NCI-H526 treated with DMSO at 0.1 percent for 48 hours (cell line): Measurements from ENCODE around the gene B4GALT7.
"Not testable (repeated sequence)": the region's sequence is repeated elsewhere in the genome, so short reads cannot be mapped to it uniquely, and the experiment has no call there.

ENCODE experiments used
- DNase-seq: peaks from one replicate; lab custom pipeline; 2025; lab: John Stamatoyannopoulos, UW

B4GALT7 gene

GRCh38 chr5:177609076-177610059, 9.4 kb downstream of the B4GALT7 start:
- no peak for DNase-seq

- DNase-seq: no peak
These were observed 10.3 kb downstream of the B4GALT7 start for GRCh38 chr5:177610131-177610769.

- DNase-seq: no peak
These were observed 11.0 kb downstream of the B4GALT7 start for GRCh38 chr5:177610770-177611445.

- DNase-seq: no peak
These were observed 11.7 kb downstream of the B4GALT7 start for GRCh38 chr5:177611446-177612214.

GRCh38 chr5:177612215-177612673, 12.3 kb downstream of the B4GALT7 start:
- no peak for DNase-seq

- DNase-seq: no peak
These were observed 20.6 kb downstream of the B4GALT7 start for GRCh38 chr5:177620560-177620959.

GRCh38 chr5:177624172-177624571, 24.2 kb downstream of the B4GALT7 start:
- not testable (repeated sequence) for DNase-seq

- not testable (repeated sequence) for DNase-seq
These were observed 30.3 kb downstream of the B4GALT7 start for GRCh38 chr5:177630186-177630585.

GRCh38 chr5:177634912-177635311, 35.0 kb downstream of the B4GALT7 start:
- not testable (repeated sequence) for DNase-seq

- not testable (repeated sequence) for DNase-seq
These were observed 45.5 kb downstream of the B4GALT7 start for GRCh38 chr5:177645462-177645861.

- DNase-seq: not testable (repeated sequence)
These were observed 51.3 kb downstream of the B4GALT7 start for GRCh38 chr5:177651235-177651634.

GRCh38 chr5:177657846-177658245, 57.9 kb downstream of the B4GALT7 start:
- DNase-seq: not testable (repeated sequence)

- DNase-seq: not testable (repeated sequence)
These were observed 58.6 kb downstream of the B4GALT7 start for GRCh38 chr5:177658542-177658941.
